Natural killer cell (primary cell): ENCODE results near the gene KIRREL3. TPM values are rescaled to one million over a fixed set of nuclear protein-coding genes. Genes with fewer than 3 reads are reported as not detected.

Source experiments
- ATAC-seq, 3 donors: fragments of 150-1000 bp in 2 of 3; fragments of 200-7000 bp in 1 of 3; cut with Tn5 transposase; 1 replicate in 1 of 3; 2 replicates in 2 of 3; pipeline ENCODE4 v1.10.0; 2021; ENCODE audit warnings: mild to moderate bottlenecking in 2 of 3, moderate library complexity in 2 of 3
- DNase-seq, 2 donors: peaks; one replicate each; pipeline versions ENCODE4 v3.0.0 to v3.0.0-alpha.2; 2013 to 2021; ENCODE audit warnings: mixed read lengths in 1 of 2
- H3K27ac ChIP-seq: one replicate; pipeline ENCODE4 v1.5.1; 2013; ENCODE audit warnings: mild to moderate bottlenecking, low read length
- H3K27me3 ChIP-seq: one replicate; pipeline ENCODE4 v1.6.1; 2013; ENCODE audit warnings: low read length; ENCODE audit not compliant: control insufficient read depth, insufficient read depth
- H3K36me3 ChIP-seq: one replicate; pipeline ENCODE4 v1.6.1; 2013; ENCODE audit warnings: low read length; ENCODE audit not compliant: control insufficient read depth, insufficient read depth
- H3K4me1 ChIP-seq: one replicate; pipeline ENCODE4 v1.6.1; 2013; ENCODE audit warnings: low read length; ENCODE audit not compliant: control insufficient read depth, insufficient read depth
- H3K4me3 ChIP-seq: one replicate; pipeline ENCODE4 v1.5.1; 2013; ENCODE audit warnings: low read length
- H3K9me3 ChIP-seq: one replicate; pipeline ENCODE4 v1.6.1; 2013; ENCODE audit warnings: low read length; ENCODE audit not compliant: control insufficient read depth, insufficient read depth
- H3K27ac Mint-ChIP-seq, 2 donors: one replicate each; pipeline ENCODE4 v1.8.0; 2022; ENCODE audit warnings: mild to moderate bottlenecking in 2 of 2, mixed read lengths in 2 of 2, moderate library complexity in 1 of 2
- H3K27me3 Mint-ChIP-seq, 2 donors: one replicate each; pipeline ENCODE4 v1.8.0; 2022; ENCODE audit warnings: low read depth in 2 of 2, mixed read lengths in 2 of 2
- H3K36me3 Mint-ChIP-seq: one replicate; pipeline ENCODE4 v1.8.0; 2022; ENCODE audit warnings: mixed read lengths
- H3K4me1 Mint-ChIP-seq, 2 donors: one replicate each; pipeline ENCODE4 v1.8.0; 2022; ENCODE audit warnings: mixed read lengths in 2 of 2
- H3K4me3 Mint-ChIP-seq: one replicate; pipeline ENCODE4 v1.8.0; 2022; ENCODE audit warnings: mild to moderate bottlenecking, moderate library complexity, mixed read lengths
- H3K9me3 Mint-ChIP-seq, 2 donors: one replicate each; pipeline ENCODE4 v1.8.0; 2022; ENCODE audit warnings: mixed read lengths in 2 of 2
- WGBS: methylation state at CpG from one replicate; pipeline ENCODE4 v1.1.7; 2013; ENCODE audit warnings: missing lambda C conversion rate; ENCODE audit not compliant: insufficient coverage; 5-methylcytosine and 5-hydroxymethylcytosine counted together
- intact Hi-C: fragments of 100-400 bp; cut with micrococcal nuclease; formaldehyde crosslinking; loops from one replicate; pipeline ENCODE4 v1.14.2; 2022
- total RNA-seq, 4 donors: library from RNA; stranded (reverse); fragments of 120-200 nt in 1 of 4; gene quantifications; one replicate each; pipeline versions ENCODE4 v1.2.3 to v1.2.4, GENCODE V29; 2013 to 2022
- TF ChIP-seq, protein P1 (sequence below): fragments of 200-600 bp; IDR thresholded peaks from one replicate; pipeline ENCODE4 v1.8.0; 2022; ENCODE audit warnings: antibody characterized with exemption

The KIRREL3 gene
- total RNA-seq, 3 donors from 2014 or later (not counting 1 experiment from before 2014, with no cell fraction given), result not detected

DNA sequence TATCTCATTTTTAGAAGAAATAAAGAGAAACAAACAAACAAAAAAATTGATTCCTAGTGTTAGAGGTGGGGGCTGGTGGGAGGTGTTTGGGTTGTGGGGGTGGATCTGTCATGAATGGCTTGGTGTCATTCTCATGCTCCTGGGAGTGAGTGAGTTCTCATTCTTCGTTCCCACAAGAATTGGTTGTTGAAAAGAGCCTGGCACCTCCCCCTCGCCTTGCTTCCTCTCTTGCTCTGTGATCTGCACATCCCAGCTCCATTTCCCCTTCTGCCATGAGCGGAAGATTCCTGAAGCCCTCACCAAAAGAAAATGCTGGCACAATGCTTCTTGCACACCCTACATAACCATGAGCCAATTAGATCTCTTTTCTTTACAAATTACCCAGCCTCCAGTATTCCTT is 367.2 kb downstream of the KIRREL3 start:
- Histone ChIP-seq H3K4me3 (no peak overlapping the region), H3K9me3 (no peaks in the 10 kb centered on the region), H3K27ac (no peak overlapping the region), H3K27me3 (no peaks in the 10 kb centered on the region), H3K36me3 (no peaks in the 10 kb centered on the region), H3K4me1 (no peaks in the 10 kb centered on the region)
- no peaks in the 10 kb centered on the region for H3K36me3 Mint-ChIP-seq
- intact Hi-C loops, result no loop called here
- no peak overlapping the region for H3K4me3 Mint-ChIP-seq
- no peak for DNase-seq
- H3K4me1 Mint-ChIP-seq, result no peaks in the 10 kb centered on the region
- no peaks in the 10 kb centered on the region for H3K9me3 Mint-ChIP-seq
- 58% methylated on average over 2 of the region's 3 CpGs for WGBS
- no peak overlapping the region for H3K27ac Mint-ChIP-seq
- peaks cover 17 to 40% of the 10 kb centered on the region in 2 donors for H3K27me3 Mint-ChIP-seq
- no peak for ATAC-seq
- TF ChIP-seq, protein P1, sequence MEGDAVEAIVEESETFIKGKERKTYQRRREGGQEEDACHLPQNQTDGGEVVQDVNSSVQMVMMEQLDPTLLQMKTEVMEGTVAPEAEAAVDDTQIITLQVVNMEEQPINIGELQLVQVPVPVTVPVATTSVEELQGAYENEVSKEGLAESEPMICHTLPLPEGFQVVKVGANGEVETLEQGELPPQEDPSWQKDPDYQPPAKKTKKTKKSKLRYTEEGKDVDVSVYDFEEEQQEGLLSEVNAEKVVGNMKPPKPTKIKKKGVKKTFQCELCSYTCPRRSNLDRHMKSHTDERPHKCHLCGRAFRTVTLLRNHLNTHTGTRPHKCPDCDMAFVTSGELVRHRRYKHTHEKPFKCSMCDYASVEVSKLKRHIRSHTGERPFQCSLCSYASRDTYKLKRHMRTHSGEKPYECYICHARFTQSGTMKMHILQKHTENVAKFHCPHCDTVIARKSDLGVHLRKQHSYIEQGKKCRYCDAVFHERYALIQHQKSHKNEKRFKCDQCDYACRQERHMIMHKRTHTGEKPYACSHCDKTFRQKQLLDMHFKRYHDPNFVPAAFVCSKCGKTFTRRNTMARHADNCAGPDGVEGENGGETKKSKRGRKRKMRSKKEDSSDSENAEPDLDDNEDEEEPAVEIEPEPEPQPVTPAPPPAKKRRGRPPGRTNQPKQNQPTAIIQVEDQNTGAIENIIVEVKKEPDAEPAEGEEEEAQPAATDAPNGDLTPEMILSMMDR, result no peak

DNA sequence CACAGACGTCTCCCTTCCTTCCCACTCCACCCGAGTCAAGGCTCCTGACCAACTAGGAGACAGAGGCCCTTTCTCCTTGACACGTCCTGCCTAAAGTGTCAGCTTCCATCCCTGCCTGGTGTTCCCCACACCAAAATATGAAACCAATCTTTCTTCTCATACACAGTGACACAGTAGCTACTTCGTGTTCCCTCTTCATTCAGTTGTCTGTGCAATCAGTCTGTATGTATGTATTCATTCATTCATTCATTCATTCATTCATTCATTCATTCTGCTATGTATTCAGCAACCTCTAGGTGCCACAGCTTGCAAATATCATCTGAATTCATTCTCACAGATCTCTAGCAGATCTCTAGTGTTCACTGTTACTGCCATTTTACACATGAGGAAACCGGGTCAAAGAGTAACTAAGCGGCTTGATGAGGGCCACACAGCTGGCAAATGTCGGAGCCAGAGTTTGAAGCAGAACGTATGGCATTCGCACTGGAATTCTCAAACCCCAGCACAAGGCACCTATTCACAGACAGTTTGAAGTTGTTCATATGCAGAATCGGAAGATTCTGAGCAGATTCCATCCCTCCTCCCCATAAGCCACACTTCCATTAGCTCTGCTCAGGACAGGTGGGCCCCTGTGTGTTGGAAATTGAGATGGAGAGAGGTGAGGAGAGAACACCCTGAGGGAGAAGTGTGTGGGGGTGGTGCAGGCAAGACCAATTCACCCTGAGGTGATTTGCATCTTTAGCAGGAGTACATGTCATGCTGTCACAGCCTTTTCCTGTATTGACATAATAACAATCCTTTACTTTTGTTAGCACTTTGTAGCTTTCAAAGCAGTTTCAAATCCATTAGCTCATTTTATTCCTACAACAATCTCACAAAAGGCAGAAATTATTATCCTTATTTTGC is 369.4 kb downstream of the KIRREL3 start:
- Histone ChIP-seq H3K4me3 (no peak overlapping the region), H3K27me3 (no peaks in the 10 kb centered on the region), H3K9me3 (no peaks in the 10 kb centered on the region), H3K4me1 (no peaks in the 10 kb centered on the region), H3K36me3 (no peaks in the 10 kb centered on the region), H3K27ac (no peak overlapping the region)
- Mint-ChIP-seq H3K9me3 (no peaks in the 10 kb centered on the region), H3K27ac (no peak overlapping the region), H3K36me3 (no peaks in the 10 kb centered on the region), H3K27me3 (peaks cover 9 to 21% of the 10 kb centered on the region in 2 donors), H3K4me3 (no peak overlapping the region), H3K4me1 (no peaks in the 10 kb centered on the region)
- intact Hi-C loops, result no loop called here
- ATAC-seq (no peak), DNase-seq (no peak)
- TF ChIP-seq, protein P1, result no peak
- 87% methylated on average over 9 of the region's 10 CpGs for WGBS

DNA sequence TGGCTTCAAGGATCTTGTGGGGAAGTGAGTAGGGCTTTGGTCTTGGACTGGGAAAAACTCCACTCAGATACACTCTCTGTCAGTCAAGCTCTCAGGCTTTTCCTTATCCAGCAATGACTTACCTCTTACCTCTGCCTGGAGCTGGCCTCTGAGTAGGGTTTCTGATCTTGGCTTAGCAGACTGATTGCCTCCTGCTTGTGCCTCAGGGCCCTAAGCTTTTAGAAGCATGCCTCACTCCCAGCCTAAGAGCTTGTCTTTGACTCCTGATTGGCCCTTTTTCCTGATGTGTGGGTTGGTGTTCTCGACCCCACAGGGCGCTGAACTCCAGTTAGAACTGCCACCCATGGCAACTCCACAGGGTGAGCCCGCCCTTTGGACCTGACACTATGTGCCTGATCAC is 370.1 kb downstream of the KIRREL3 start:
- Mint-ChIP-seq H3K27me3 (peaks cover 6 to 23% of the 10 kb centered on the region in 2 donors), H3K9me3 (no peaks in the 10 kb centered on the region), H3K4me1 (no peaks in the 10 kb centered on the region), H3K27ac (no peak overlapping the region), H3K4me3 (no peak overlapping the region), H3K36me3 (no peaks in the 10 kb centered on the region)
- DNase-seq, result no peak
- Histone ChIP-seq H3K9me3 (no peaks in the 10 kb centered on the region), H3K4me3 (no peak overlapping the region), H3K36me3 (no peaks in the 10 kb centered on the region), H3K27ac (no peak overlapping the region), H3K27me3 (no peaks in the 10 kb centered on the region), H3K4me1 (no peaks in the 10 kb centered on the region)
- TF ChIP-seq, protein P1, result no peak
- intact Hi-C loops, result no loop called here
- ATAC-seq, result no peak
- WGBS, result 90% methylated on average over 3 of the region's 3 CpGs
